K562 (cell line): ENCODE results near the gene EIF1. TPM values are rescaled to one million over a fixed set of nuclear protein-coding genes. Genes with fewer than 3 reads are reported as not detected.

Experiments used
- BDP1 ChIP-seq: IDR thresholded peaks from 3 replicates; pipeline ENCODE4 v1.6.1; 2011; ENCODE audit not compliant: insufficient read length, insufficient read depth
- CBX3 ChIP-seq, 2 experiments: IDR thresholded peaks; 1 replicate in 1 of 2; 2 replicates in 1 of 2; pipeline ENCODE4 v1.6.1; 2012; ENCODE audit warnings: inconsistent platforms in 2 of 2, low read length in 2 of 2, borderline replicate concordance in 1 of 2, control low read depth in 1 of 2
- FOXK2 ChIP-seq, 2 experiments: fragments of 450-650 bp; IDR thresholded peaks in 1 of 2; conservative IDR thresholded peaks in 1 of 2; 2 replicates each; pipeline ENCODE4 v1.6.1; 2016; ENCODE audit warnings: low read depth in 2 of 2, mild to moderate bottlenecking in 1 of 2
- HDAC3 ChIP-seq: fragments of 450-650 bp; IDR thresholded peaks from 2 replicates; pipeline ENCODE4 v1.6.1; 2018; ENCODE audit warnings: borderline replicate concordance, mild to moderate bottlenecking, moderate library complexity; ENCODE audit not compliant: partially characterized antibody
- HNRNPK ChIP-seq: fragments of 200-400 bp; formaldehyde crosslinking; IDR thresholded peaks from one replicate; pipeline ENCODE4 v1.6.1; 2018; ENCODE audit warnings: mild to moderate bottlenecking, low read depth, low read length; ENCODE audit not compliant: poor library complexity, severe bottlenecking
- HNRNPLL ChIP-seq: fragments of 200-400 bp; formaldehyde crosslinking; IDR thresholded peaks from 2 replicates; pipeline ENCODE4 v1.6.1; 2017; ENCODE audit warnings: low read length, low read depth, mild to moderate bottlenecking; ENCODE audit not compliant: poor library complexity, severe bottlenecking
- PREB ChIP-seq: sonication (generic); formaldehyde crosslinking; IDR thresholded peaks from 2 replicates; pipeline ENCODE4 v1.8.1; 2023; ENCODE audit warnings: mild to moderate bottlenecking, missing genetic modification reagents
- PTTG1 ChIP-seq: fragments of 450-650 bp; IDR thresholded peaks from 2 replicates; pipeline ENCODE4 v1.6.1; 2016; ENCODE audit warnings: low read depth, mild to moderate bottlenecking, missing genetic modification characterization, missing compliant biosample characterization
- RBBP5 ChIP-seq: fragments of 200-600 bp; sonication (generic); IDR thresholded peaks from 2 replicates; pipeline ENCODE4 v1.6.1; 2012; ENCODE audit warnings: borderline replicate concordance, mild to moderate bottlenecking, low read length, control low read depth, inconsistent platforms; ENCODE audit not compliant: insufficient read depth, poor library complexity, severe bottlenecking
- SETDB1 ChIP-seq: IDR thresholded peaks from one replicate; pipeline ENCODE4 v1.6.1; 2012; ENCODE audit warnings: low read length, control low read depth, inconsistent platforms
- SMAD3 ChIP-seq: fragments of 450-650 bp; formaldehyde crosslinking; conservative IDR thresholded peaks from 2 replicates; pipeline ENCODE4 v1.4.0; 2020; ENCODE audit warnings: mild to moderate bottlenecking
- TFAM ChIP-seq: fragments of 250-450 bp; sonication (Bioruptor Pico); conservative IDR thresholded peaks from 2 replicates; pipeline ENCODE4 v1.5.0; 2021; ENCODE audit warnings: mild to moderate bottlenecking, moderate library complexity
- THRB ChIP-seq: fragments of 450-650 bp; formaldehyde crosslinking; conservative IDR thresholded peaks from 2 replicates; pipeline ENCODE4 v1.4.0; 2022; ENCODE audit warnings: mild to moderate bottlenecking, missing genetic modification characterization
- ZBTB7A ChIP-seq: IDR thresholded peaks from 2 replicates; pipeline ENCODE4 v1.6.1; 2011; ENCODE audit warnings: low read depth, mild to moderate bottlenecking, low read length, moderate library complexity, borderline replicate concordance; ENCODE audit not compliant: control insufficient read depth
- ZNF696 ChIP-seq: fragments of 250-450 bp; sonication (Bioruptor Pico); conservative IDR thresholded peaks from 2 replicates; pipeline ENCODE4 v1.4.0; 2020; ENCODE audit warnings: mild to moderate bottlenecking, moderate library complexity
- polyA plus RNA-seq, 8 experiments: library from polyadenylated mRNA; depleted of rRNA in 4 of 8; stranded (reverse) in 5 of 8; unstranded in 3 of 8; fragments of >200 nt; fragmentation: Nextera tagmentation in 2 of 8; fragmentation: Illumina TruSeq in 1 of 8; extraction: Ambion mirVana in 2 of 8; extraction: Trizol in 1 of 8; gene quantifications; 2 replicates each; pipeline versions ENCODE4 v1.2.1 to v1.2.3, GENCODE V29; 2011 to 2014; ENCODE audit warnings: inconsistent platforms in 1 of 8, missing spikeins in 1 of 8
- total RNA-seq, 7 experiments: library from RNA; depleted of rRNA in 6 of 7; stranded (reverse); fragments of >200 nt in 6 of 7; fragmentation: Illumina TruSeq in 2 of 7; extraction: Trizol in 2 of 7; gene quantifications; 2 replicates each; pipeline versions ENCODE4 v1.2.1 to v1.2.3, GENCODE V29; 2011 to 2021; ENCODE audit warnings: low replicate concordance in 1 of 7

Gene EIF1
- total and polyA plus RNA-seq, 9 of the 15 experiments (the other 6 are each of a cell fraction or from before 2014, with no cell fraction given) = 67.0 to 1,204 (median 320) TPM

DNA sequence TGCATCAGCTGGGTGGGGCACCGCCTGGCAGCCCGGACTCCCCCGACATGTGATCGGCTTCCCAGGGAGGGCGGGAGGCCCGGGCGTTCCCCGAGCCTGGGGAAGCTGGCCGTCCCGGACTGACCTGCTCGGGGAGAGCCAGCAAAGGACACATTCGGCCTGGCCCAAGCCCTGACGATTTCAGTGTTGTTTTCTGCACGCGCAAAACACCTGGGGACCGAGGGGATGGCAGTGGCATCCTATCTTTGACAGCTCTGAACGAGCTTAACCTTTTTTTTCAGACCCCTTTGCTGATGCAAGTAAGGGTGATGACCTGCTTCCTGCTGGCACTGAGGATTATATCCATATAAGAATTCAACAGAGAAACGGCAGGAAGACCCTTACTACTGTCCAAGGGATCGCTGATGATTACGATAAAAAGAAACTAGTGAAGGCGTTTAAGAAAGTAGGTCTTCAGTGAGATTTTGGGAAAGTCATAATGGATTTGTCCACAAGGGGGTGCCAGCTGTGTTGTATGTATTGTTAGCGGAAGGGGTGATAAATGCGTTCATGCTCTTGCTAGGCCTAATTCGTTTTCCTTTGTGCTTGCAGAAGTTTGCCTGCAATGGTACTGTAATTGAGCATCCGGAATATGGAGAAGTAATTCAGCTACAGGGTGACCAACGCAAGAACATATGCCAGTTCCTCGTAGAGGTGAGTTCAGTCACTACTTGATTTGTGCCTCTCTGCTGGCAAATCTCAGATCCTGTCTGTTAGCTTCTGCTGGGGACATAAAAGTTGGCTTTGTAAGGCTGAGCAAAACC, 1.0 kb downstream of the EIF1 start (continued):
- peak; percentile 12 for TF ChIP-seq HNRNPK
- TF ChIP-seq ZNF696 (CRISPR knock-in tag) = no peak
- TF ChIP-seq CBX3 (IDR thresholded peaks at IDR 0.05; ENCODE audit: borderline replicate concordance in 1 of 2, low read length in 2 of 2) = no peak
- TF ChIP-seq PTTG1 = no peak
- no peak for TF ChIP-seq BDP1
- peak; percentile 60; the same call in 1 of the 2 replicates for TF ChIP-seq PREB (CRISPR knock-in tag)
- no peak for TF ChIP-seq HNRNPLL
- TF ChIP-seq RBBP5 = no peak
- TF ChIP-seq ZBTB7A = no peak
- TF ChIP-seq SETDB1 = no peak
- TF ChIP-seq TFAM (CRISPR knock-in tag) = no peak
- TF ChIP-seq SMAD3 = 0 out of 2 replicates have a peak, but pooled peaks have one; percentile 45
- TF ChIP-seq HDAC3 = peak; percentile 59
- peak in 1 of 2 experiments; percentile 40; a peak in 2 of 4 replicates for TF ChIP-seq FOXK2 (conservative IDR thresholded peaks at IDR 0.05 in 1 of 2, IDR thresholded peaks at IDR 0.05 in 1 of 2; ENCODE audit: low read depth in 2 of 2)
- TF ChIP-seq THRB (CRISPR knock-in tag) = no peak
